GM10266 (cell line): ENCODE measurements around the gene TRPM5.

Source experiments
- DNase-seq: peaks from one replicate; pipeline ENCODE4 v3.0.0; 2012; ENCODE audit errors: extremely low spot score
- CTCF ChIP-seq: IDR thresholded peaks from 2 replicates; pipeline ENCODE4 v1.5.1; 2012; ENCODE audit warnings: mild to moderate bottlenecking, low read depth; ENCODE audit not compliant: control insufficient read depth, insufficient read depth; ENCODE audit errors: missing control alignments

Gene TRPM5

GRCh38 chr11:2410616-2411015 is 33.7 kb downstream of the TRPM5 start:
- DNase-seq, result no peak
- no peak for TF ChIP-seq CTCF

GRCh38 chr11:2409611-2410468 is 34.5 kb downstream of the TRPM5 start:
- no peak for DNase-seq
- no peak for TF ChIP-seq CTCF

GRCh38 chr11:2409126-2409525 is 35.2 kb downstream of the TRPM5 start:
- TF ChIP-seq CTCF, result no peak
- DNase-seq, result no peak

GRCh38 chr11:2408671-2409070 is 35.6 kb downstream of the TRPM5 start:
- DNase-seq, result no peak
- TF ChIP-seq CTCF, result no peak

- no peak for TF ChIP-seq CTCF
- DNase-seq, result no peak
Measured at GRCh38 chr11:2406878-2407410, 37.4 kb downstream of the TRPM5 start.

GRCh38 chr11:2406451-2406850 is 37.9 kb downstream of the TRPM5 start:
- no peak for DNase-seq
- no peak for TF ChIP-seq CTCF

GRCh38 chr11:2404735-2405196 is 39.5 kb downstream of the TRPM5 start:
- TF ChIP-seq CTCF, result no peak
- DNase-seq, result no peak
